OCI-LY7 (cell line): ENCODE data around the gene DBET.

Experiments
- EZH2phosphoT487 ChIP-seq: fragments of 200-600 bp; sonication (generic); IDR thresholded peaks from 2 replicates; pipeline ENCODE4 v1.6.1; 2018; ENCODE audit warnings: low read depth, borderline replicate concordance, mild to moderate bottlenecking, mixed run types, antibody characterized with exemption, low read length, moderate library complexity, mixed read lengths
- TF ChIP-seq, protein P1 (sequence below): fragments of 200-600 bp; sonication (generic); conservative IDR thresholded peaks from 2 replicates; pipeline ENCODE4 v1.5.1; 2014; ENCODE audit warnings: mild to moderate bottlenecking, antibody characterized with exemption, low read length, moderate library complexity, mixed read lengths

DNA sequence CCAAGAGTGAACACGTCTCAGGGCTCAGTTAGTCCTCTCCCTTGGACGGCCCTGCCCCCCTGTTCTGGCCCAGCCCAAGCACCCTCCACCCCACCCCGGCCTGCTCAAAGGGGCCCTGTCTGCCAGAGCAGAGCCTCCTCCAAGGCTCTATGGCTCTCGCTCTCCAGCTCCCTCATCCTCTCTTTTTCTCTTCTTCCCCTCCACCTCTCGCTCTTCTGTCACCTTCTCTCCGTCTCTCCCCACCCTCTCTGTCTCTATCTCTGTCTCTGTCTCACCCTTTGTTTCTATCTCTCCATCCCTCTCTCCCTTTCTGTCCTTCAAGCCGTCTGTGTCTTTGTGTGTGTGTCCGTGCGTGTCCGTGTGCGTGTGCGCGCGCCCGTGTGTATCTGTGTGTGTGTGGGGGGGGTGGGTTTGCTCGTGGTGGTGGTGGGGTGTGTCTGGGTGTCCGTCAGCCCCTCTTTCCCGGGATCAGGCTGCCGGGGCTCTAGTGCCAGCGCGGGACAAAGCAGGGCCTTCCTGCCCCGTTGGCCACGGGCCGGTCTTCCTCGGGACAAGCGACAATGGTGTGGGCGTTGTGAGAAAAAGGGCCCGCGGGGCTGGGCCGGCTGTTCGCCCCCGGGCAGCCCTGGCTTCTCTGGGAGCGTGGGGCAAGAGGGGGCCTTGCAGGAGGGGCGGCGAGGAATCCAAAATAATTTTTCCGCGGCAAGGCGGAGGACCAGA, 45.9 kb upstream of the DBET start:
- TF ChIP-seq, protein P1, sequence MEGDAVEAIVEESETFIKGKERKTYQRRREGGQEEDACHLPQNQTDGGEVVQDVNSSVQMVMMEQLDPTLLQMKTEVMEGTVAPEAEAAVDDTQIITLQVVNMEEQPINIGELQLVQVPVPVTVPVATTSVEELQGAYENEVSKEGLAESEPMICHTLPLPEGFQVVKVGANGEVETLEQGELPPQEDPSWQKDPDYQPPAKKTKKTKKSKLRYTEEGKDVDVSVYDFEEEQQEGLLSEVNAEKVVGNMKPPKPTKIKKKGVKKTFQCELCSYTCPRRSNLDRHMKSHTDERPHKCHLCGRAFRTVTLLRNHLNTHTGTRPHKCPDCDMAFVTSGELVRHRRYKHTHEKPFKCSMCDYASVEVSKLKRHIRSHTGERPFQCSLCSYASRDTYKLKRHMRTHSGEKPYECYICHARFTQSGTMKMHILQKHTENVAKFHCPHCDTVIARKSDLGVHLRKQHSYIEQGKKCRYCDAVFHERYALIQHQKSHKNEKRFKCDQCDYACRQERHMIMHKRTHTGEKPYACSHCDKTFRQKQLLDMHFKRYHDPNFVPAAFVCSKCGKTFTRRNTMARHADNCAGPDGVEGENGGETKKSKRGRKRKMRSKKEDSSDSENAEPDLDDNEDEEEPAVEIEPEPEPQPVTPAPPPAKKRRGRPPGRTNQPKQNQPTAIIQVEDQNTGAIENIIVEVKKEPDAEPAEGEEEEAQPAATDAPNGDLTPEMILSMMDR = no peak
- no peak for TF ChIP-seq EZH2phosphoT487
